Measurements from ENCODE around the gene MACROD2.
"Not testable (repeated sequence)": the region's sequence is repeated elsewhere in the genome, so short reads cannot be mapped to it uniquely, and the experiment has no call there.

MACROD2 gene

DNA sequence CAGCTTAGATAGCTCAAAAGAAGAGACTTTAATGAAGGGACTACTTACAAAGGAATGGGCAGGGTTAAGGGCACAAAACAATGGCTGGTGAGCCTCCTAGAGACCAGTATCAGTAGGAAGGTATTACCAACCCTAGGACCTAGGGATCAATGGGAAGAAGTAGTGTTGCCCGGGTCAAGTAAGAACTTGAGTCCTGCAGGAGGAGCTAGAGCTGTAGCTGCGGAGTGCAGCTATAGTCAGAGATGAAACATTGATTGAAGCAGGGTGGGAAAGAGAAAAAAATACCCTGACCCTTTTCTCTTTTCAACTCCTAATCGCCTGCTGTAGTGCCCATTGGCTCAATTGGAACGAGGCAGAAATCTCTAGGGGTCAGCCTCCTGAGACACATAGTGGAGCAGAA lies 198.1 kb downstream of the MACROD2 start:
- no peak for DNase-seq (ENCODE audit: low read depth)

DNA sequence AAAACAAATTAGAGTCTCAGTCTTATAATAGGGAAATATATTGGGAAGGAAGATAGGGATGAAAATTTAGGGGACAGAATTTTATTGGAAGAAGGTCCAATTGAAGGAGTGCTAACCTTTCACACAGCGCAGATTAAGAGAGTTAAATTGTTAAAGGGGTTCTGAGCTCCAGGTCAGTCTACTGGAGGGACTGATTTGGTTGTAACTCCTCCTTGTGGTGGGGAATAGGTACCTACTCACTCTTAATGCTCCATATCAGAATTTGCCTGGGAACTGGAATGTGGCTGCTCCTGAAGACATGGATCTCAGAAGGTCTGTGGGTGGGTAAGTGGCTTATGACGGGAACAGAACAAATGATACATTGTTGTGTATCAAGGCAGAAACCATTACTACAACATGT lies 198.6 kb downstream of the MACROD2 start:
- DNase-seq (ENCODE audit: low read depth) = no peak

DNA sequence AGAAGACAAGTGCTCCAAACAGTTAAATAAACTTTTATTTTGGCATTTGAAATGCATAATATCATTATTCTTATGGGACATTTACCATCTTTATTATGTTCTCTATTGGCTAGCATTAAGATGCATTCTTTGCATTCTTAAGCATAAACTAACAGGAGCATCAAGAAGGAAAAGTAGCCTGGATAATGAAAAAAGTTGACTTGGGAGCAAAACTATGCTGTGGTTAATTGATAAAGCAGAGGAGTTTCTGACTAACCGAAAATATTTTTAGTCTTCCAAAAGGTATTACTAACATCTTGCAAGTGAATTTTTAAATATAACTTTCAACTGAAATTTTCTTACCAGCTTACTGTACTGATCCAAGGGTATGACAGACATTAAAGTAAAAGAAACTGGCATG lies 201.8 kb downstream of the MACROD2 start:
- DNase-seq (ENCODE audit: low read depth) = no peak

DNA sequence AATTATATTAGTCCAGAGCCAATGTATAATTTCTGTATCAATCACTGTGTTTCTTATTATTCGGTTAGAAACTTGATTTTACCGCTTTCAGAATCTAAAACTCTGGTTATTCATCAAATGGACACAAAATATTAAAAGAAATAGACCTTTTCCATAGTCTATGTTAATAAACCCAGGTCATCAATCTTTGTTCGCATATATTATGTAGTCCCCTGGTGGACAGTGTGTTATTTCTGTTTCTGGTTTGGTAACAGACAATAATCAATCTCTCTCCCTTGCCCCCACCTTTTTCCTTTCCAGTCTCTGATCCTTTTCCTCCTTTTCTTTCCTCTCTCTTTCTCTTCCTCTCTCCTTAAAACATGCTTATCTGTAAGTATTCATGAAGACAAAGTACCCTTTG lies 203.1 kb downstream of the MACROD2 start:
- no peak for DNase-seq (ENCODE audit: low read depth)

DNA sequence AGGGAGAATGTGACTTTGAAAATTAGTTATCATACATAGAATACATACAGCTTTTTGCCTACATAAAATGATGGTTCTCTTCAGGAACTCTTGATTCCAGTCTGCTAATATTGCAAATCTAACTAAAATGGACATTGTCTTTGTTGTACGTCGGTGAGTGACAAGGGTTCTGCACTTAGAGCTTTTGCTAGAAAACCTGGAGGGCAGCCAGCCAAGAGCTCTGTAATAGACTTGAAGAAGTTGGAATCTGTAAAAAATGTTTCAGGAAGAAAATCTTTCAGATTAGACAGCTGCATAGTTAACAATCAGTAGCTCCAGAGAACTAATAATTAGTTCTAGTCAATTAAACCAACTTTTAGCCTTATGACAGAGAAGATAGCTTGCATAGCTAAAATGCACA lies 203.8 kb downstream of the MACROD2 start:
- DNase-seq (ENCODE audit: low read depth) = no peak

DNA sequence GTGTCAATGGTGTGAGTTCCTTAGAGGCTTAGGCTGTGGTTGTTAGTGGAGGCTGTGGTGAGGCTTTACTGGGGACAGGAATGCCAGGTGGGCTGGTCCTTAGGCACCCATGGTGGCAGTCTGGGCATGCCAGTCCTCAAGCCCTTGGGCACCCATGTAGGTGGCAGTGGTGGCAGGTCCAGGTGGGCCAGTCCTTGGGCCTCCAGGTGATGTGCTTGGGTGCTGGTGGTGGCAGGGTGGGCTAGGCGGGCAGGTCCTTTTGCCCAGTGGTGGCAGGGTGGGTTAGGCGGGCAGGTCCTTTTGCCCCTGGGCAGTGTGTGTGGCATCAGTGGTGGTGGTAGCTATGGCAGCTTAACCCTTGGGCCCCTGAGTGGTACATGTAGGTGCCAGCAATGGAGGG lies 208.3 kb downstream of the MACROD2 start:
- DNase-seq (ENCODE audit: low read depth) = no peak

DNA sequence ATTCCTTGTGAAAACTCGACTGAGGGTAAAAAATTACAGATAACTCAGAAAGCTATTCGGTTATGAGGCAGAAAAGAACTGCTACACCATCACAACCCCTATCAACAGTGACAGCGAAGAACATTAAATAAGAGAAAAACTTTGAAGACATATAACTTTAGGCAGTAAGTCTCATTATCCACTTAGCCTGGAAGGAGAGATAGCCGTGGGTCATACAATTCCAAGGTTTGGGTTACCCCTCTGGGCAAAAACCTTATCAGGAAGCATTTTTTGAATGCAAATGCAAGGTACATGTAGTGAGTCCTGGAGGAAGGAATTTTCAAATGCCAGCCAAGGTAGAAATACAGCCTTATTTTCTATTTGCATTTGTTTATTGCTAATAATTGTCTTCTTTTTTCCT lies 212.3 kb downstream of the MACROD2 start:
- no peak for DNase-seq (ENCODE audit: low read depth)

DNA sequence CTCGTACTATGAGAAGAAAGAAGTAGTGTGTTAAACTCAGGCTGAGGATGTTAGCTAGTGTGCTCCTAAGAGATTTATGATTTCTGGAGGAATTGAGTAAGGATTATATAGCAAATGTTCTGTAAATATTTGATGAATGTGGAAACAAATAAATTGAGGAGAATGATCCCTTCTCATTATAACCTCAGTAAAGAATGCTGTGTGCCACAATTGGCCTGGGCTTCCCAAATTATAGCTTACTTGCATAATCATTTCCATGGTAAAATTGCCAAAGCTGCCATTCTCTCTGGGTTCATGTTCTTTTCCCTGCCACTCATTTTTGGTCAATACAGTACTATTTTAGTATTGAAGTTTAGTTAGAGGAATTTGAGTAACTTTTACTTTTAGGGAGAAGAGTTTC lies 213.6 kb downstream of the MACROD2 start:
- DNase-seq (ENCODE audit: low read depth) = peak; percentile 3

DNA sequence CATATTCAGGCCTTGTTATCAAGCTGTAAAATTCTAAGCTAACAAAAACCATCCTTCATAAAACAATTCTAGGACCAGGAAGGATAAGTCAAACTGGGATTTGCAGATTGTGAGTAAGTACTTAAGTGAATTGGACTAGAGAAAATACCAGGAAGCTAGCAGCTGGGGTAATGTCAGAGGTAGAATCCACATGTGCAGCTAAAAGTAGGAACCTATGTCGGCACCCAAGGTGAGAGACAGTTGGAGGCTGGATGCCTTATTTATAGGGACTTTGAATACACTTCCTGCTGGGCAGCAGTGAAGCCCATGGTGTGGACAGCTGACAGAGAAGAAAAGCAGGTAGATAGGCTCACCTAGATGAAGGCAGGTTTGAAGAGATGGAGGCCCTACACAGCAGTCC lies 214.8 kb downstream of the MACROD2 start:
- no peak for DNase-seq (ENCODE audit: low read depth)

DNA sequence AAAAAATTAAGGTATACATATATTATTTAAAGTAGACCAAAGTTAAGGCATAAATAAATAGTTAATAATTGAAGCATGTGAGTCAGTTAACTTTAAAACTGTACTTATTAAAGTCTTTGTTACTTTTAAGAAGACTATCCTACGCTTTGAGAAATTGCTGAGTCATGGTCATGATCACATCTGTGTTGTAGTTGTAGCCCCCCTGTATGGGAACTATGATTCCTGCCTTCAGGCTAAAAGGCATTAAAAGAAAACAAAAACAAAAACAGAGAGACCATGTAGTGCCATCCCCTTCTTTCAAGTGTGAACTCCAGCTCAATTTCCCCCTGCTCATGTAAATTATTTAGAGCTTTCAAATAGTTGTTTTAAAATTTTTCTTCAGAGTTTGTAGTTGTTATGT lies 218.7 kb downstream of the MACROD2 start:
- DNase-seq (ENCODE audit: low read depth) = no peak

DNA sequence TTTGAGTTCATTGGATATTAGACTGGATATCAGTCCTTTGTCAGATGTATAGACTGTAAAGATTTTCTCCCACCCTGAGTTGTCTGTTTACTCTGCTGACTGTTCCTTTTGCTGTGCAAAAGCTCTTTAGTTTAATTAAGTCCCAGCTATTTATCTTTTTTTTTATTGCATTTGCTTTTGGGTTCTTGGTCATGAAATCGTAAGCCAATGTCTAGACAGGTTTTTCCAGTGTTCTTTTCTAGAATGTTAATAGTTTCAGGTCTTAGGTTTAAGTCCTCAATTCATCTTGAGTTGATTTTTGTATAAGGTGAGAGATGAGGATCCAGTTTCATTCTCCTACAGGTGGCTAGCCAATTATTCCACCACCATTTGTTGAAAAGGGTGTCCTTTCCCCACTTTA lies 220.6 kb downstream of the MACROD2 start:
- not testable (repeated sequence) for DNase-seq (ENCODE audit: low read depth)

DNA sequence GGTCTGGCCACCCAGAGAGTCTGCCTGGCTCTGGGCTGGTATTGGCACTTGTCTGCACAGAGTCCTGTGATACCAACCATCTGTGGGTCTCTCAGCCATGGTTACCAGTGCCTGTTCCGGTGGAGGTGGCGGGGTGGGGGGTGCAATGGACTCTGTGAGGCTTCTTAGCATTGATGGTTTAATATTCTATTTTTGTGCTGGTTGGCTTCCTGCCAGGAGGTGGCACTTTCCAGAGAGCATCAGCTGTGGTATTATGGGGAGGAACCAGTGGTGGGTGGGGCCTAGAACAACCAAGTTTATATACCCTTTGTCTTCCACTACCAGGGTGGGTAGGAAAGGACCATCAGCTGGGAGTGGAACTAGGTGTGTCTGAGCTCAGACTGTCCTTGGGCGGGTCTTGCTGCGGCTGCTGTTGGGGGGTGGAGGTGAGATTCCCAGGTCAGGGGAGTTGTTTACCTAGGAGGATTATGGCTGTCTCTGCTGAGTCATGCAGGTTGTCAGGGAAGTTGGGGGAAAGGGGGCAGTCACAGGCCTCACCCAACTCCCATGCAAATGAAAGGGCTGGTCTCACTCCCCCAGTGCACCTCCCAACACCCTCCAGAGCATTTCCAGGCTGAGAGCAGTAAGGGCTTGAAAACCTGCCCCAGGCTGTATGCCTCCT lies 224.6 kb downstream of the MACROD2 start:
- DNase-seq (ENCODE audit: low read depth) = no peak

DNA sequence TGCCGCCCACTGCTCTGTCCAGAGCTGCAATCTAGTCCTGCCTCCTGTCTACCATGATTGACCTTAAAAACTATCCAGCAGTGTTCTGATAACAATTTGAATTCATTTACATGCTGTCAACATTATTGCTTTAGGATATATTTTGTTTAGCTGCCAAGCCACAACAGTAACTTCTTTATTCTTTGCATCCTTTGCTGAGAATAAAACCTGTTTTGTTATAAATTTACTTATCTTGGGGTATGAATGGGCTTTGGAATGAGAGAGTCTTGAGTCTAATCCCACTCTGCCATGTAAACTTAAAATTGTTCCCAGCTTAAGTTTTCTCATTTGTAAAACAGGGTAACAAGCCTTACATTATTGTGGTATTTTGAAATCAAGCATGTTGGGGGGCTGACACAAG lies 225.7 kb downstream of the MACROD2 start:
- DNase-seq (ENCODE audit: low read depth) = no peak

DNA sequence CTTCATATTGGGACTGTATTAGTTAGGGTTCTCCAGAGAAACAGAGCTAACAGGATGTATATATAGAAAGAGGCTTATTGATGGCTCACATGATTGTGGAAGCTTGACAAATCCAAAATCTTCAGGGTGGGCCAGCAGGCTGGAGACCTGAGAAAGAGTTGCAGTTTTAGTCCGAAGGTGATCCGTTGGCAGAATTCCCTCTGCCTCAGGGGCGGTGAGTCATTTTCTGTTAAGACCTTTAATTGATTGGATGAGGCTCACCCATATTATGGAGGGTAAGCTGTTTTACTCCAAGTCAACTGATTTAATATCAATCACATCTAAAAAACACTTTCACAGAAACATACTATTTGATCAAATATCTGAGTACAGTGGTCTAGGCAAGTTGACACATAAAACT lies 228.5 kb downstream of the MACROD2 start:
- DNase-seq (ENCODE audit: low read depth) = no peak

DNA sequence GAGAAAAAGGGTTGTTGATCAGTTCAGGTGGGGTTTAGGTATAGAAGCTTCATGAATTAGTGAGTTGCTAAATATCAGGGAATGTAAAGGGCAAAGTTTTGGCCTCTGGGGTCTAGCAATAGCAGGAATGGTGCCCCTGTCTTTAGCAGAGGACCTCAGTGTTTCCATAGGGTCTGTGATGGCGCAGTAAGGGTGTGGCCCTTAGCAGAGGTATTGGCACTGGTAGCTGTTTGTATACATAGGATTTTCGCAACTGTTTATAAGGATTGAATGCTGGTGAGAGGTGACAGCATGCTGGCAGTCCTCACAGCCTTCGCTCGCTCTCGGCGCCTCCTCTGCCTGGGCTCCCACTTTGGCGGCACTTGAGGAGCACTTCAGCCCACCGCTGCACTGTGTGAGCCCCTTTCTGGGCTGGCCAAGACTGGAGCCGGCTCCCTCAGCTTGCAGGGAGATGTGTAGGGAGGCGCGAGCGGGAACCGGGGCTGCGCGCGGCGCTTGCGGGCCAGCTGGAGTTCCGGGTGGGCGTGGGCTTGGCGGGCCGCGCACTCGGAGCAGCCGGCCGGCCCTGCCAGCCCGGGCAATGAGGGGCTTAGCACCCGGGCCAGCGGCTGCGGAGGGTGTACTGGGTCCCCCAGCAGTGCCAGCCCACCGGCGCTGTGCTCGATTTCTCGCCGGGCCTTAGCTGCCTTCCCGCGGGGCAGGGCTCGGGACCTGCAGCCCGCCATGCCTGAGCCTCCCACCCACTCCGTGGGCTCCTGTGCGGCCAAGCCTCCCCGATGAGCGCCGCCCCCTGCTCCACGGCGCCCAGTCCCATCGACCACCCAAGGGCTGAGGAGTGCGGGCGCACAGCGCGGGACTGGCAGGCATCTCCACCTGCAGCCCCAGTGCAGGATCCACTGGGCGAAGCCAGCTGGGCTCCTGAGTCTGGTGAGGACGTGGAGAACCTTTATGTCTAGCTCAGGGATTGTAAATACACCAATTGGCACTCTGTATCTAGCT lies 231.0 kb downstream of the MACROD2 start:
- DNase-seq (ENCODE audit: low read depth) = not testable (repeated sequence)

DNA sequence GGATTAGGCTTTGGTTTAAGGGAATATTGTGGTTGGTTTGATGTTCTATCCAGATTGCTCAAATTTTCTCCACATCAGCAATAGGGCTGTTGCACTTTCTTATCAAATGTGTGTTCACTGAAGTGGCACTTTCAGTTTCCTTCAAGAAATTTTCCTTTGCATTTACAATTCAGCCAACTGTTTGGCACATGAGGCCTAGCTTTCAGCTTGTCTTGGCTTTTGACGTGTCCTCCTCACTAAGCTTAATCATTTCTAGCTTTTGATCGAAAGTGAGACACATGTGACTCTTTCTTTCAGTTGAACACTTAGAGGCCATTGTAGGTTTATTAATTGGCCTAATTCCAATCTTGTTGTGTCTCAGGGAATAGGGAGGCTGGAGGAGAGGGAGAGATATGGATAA lies 237.3 kb downstream of the MACROD2 start:
- no peak for DNase-seq (ENCODE audit: low read depth)

DNA sequence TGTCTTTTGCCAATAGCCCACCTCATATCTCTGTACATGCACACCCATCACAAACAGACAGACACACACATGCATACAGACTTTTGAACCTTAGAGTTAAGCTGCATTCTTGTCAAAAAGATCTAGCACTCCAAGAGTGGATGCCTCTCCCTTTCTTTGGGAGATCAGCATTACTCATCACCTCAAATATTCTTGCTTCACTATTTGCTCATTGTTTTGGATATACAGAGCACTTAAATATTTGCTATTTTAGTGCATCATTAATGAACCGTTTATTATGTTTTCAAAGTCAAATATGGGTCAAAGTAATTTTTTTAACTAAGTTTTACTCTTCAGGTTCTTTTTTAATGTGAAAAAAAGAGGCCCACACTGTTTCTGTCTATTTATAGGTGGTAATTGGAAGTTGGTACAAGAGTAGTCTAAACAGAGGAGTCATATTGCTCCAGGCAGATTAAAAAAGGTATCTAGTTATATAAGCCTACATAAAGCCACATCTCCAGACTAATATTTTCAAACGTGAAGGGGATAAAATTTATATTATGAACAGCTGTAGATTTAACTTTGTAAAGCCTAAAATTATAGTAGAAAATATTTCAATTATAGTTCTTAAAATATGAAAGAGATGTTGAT lies 239.5 kb downstream of the MACROD2 start:
- DNase-seq (ENCODE audit: low read depth) = peak; percentile 13

DNA sequence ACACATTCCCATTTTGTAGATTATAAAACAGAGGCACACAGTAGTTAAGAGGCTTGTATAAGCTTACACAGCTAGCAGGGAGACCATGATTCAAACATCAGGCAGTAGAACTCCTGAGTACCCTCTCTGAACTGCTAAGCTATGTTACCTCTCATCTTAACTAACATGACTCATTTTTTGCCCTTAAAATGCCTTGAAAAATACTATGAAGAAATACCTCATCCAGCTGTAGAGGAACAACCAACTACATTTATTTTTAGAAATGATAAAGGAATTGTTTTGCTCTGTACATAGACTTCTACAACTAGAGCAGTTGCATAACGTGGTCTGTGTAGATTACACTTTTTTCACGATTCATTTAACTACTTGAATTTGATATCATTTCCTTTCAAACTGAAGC lies 240.0 kb downstream of the MACROD2 start:
- peak; percentile 13 for DNase-seq (ENCODE audit: low read depth)

DNA sequence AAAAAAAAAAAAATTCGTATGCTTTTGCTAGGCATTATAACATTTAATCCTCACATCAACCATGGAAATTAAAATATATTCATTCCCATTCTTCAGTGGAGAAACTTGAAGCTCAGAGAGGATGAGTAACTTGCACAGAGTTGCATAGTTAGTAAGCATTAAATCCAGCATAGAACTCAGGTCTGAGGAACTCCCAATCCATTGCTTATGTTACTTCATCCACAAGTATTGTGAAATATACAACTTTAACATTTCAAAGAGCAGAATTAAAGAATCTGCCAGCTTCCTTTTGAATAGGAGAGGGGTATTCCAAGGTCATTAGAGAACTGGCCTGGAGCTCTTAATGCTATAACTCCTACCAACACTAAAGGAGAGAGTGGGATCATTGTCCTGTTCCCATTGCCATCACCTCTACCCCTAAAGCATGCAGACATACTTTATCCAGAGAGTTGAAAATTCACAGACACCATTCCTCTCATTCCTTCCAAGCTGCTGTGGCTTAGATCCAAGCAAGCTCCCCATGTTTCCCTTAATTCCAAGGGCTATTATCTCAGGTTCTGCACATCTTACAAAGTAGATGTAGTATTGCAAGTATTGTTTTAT lies 250.2 kb downstream of the MACROD2 start:
- DNase-seq (ENCODE audit: low read depth) = no peak

DNA sequence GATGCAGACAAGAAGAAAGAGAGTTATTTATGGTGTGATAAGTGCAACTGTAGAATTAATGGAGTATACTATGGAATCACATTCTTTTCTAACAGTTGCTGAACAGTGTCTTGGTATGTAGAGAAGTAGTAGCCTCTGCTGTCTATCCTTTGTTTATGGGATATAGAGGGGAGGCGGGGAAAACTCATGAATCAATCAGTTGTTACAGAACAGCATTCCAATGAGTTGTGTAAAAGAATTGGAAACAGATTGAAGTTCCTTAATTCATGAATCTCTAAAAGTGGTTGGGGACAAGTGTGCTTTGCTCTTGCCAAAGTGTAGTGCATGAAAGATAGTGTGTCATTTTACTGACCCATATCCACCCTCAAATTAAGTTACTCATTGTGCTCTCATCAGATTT lies 264.4 kb downstream of the MACROD2 start:
- DNase-seq (ENCODE audit: low read depth) = no peak

DNA sequence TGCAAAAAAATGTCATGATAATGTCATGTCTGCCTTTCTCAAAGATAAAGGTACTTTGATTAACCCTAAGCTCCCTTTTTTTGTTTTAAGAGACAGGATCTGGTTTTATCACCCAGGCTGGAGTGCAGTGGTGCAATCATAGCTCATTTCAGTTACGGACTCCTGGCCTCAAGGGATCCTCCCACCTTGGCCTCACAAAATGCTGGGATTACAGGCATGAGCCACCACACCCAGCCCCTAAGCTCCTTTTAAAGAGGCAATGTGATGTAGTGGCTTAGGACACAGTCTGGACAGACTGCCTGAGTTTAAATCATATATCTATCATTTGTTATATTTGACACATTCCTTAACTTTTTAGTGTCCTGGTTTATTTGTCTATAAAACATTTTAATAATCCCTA lies 265.1 kb downstream of the MACROD2 start:
- no peak for DNase-seq (ENCODE audit: low read depth)

DNA sequence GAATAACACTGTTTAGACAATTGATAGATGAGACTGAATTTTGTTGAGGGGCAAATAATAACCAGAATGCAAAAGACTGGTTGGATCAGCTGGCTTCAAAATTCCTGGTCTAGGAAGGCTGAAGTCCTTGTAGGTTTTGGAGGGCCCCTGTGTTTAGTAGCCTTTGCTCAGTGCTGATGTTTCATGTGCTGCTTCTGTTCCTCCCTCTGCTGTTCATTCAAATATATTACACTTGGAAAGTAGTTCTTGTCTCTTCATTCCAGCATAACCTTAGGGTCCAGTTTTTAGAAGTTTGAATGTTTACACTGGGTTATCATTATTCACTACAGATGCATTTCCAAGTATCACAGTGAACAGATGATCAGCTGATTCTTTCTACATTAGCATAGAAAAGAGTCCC lies 269.6 kb downstream of the MACROD2 start:
- DNase-seq (ENCODE audit: low read depth) = no peak

DNA sequence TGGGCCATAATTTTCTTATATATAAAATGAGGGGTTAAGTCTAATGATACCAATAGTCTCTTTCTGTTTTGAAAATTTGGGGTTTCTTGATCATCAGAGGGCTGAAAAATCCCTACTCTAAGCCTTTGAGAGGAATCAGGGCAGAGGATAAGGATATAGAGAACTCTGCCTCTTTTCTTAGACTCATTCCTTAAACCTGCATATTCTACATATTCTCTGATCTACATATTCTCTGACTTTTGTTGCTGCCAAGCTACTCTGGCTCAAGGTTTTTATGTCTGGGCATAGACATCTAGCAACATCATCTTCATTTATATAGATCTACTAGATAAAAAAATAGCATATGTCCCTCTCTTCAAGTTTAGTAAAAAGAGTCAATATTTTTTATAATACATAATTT lies 270.9 kb downstream of the MACROD2 start:
- no peak for DNase-seq (ENCODE audit: low read depth)

Measured in stromal cell of bone marrow (primary cell).